Sigmoid colon (tissue), 7 donors: ENCODE measurements around the gene ICA1L. TPM values are rescaled to one million over a fixed set of nuclear protein-coding genes. Genes with fewer than 3 reads are reported as not detected.

Experiments used
- DNase-seq: peaks from one replicate; pipeline ENCODE4 v3.0.0-alpha.2; 2019
- H3K27ac ChIP-seq, 4 donors: fragments of 200-600 bp; sonication (generic); one replicate each; pipeline ENCODE4 v1.5.1; 2016 to 2019; ENCODE audit warnings: mild to moderate bottlenecking in 1 of 4
- H3K27me3 ChIP-seq, 3 donors: fragments of 200-600 bp; sonication (generic); one replicate each; pipeline ENCODE4 v1.5.1; 2019; ENCODE audit warnings: mild to moderate bottlenecking in 1 of 3
- H3K36me3 ChIP-seq, 4 donors: fragments of 200-600 bp; sonication (generic); one replicate each; pipeline ENCODE4 v1.5.1; 2016 to 2019
- H3K4me1 ChIP-seq, 4 donors: fragments of 200-600 bp; sonication (generic); one replicate each; pipeline ENCODE4 v1.5.1; 2017 to 2019
- H3K4me3 ChIP-seq, 4 donors: fragments of 200-600 bp; sonication (generic); one replicate each; pipeline ENCODE4 v1.5.1; 2017 to 2019; ENCODE audit warnings: mild to moderate bottlenecking in 2 of 4, moderate library complexity in 1 of 4
- H3K9me3 ChIP-seq, 4 donors: fragments of 200-600 bp in 3 of 4; sonication (generic) in 3 of 4; one replicate each; pipeline versions ENCODE4 v1.5.1 to v1.6.1; 2013 to 2019
- CTCF ChIP-seq, 4 experiments: fragments of 450-650 bp in 3 of 4; fragments of 200-600 bp in 1 of 4; IDR thresholded peaks; one replicate each; pipeline ENCODE4 v1.5.1; 2016 to 2019; ENCODE audit warnings: antibody characterized with exemption in 4 of 4, mild to moderate bottlenecking in 3 of 4, moderate library complexity in 2 of 4
- EP300 ChIP-seq, 4 donors: sonication (generic); formaldehyde crosslinking; IDR thresholded peaks; one replicate each; pipeline ENCODE4 v1.6.1; 2017; ENCODE audit warnings: antibody characterized with exemption in 4 of 4
- POLR2A ChIP-seq, 2 donors: fragments of 450-650 bp; IDR thresholded peaks; one replicate each; pipeline ENCODE4 v1.6.1; 2016; ENCODE audit warnings: antibody characterized with exemption in 2 of 2, mild to moderate bottlenecking in 2 of 2, moderate library complexity in 2 of 2
- POLR2AphosphoS5 ChIP-seq, 4 donors: sonication (generic); formaldehyde crosslinking; IDR thresholded peaks; one replicate each; pipeline ENCODE4 v1.6.1; 2017; ENCODE audit warnings: antibody characterized with exemption in 4 of 4
- WGBS, 2 donors: extraction: QIAGEN DNeasy Blood & Tissue Kit; methylation state at CpG; one replicate each; pipeline ENCODE4 v1.1.7; 2013; 5-methylcytosine and 5-hydroxymethylcytosine counted together
- intact Hi-C: fragments of 100-400 bp; cut with DNase I; formaldehyde crosslinking; loops from one replicate; pipeline ENCODE4 v1.15.1; 2023
- polyA plus RNA-seq, 3 donors: library from polyadenylated mRNA; stranded (reverse); fragments of 200-250 nt; gene quantifications; one replicate each; pipeline ENCODE4 v1.2.3, GENCODE V29; 2013
- total RNA-seq, 4 donors: library from RNA; depleted of rRNA; stranded (reverse); fragments of >200 nt; gene quantifications; one replicate each; pipeline ENCODE4 v1.1.0, GENCODE V29; 2016
- donor health status: healthy with polysubstance abuse.
- donor health status: Bipolar disorder and iron deficiency.
- donor health status: healthy.

ICA1L gene
- total and polyA plus RNA-seq, 7 donors, result 0.46 to 28.8 (median 15.7) TPM

- 61 to 84% methylated on average over 6 of the region's 6 CpGs for WGBS, 2 donors
- H3K9me3 ChIP-seq, result no peaks in the 10 kb centered on the region
- peaks cover 0 to 18% (median 2%) of the 10 kb centered on the region in 4 donors for H3K36me3 ChIP-seq
- no peak overlapping the region for H3K27ac ChIP-seq
- H3K4me3 ChIP-seq, result no peak overlapping the region
- DNase-seq, result no peak
- TF ChIP-seq CTCF (IDR thresholded peaks at IDR 0.05), result no peak
- TF ChIP-seq POLR2A (IDR thresholded peaks at IDR 0.05), result no peak
- TF ChIP-seq POLR2AphosphoS5 (IDR thresholded peaks at IDR 0.05), result no peak
- no peaks in the 10 kb centered on the region for H3K27me3 ChIP-seq
- H3K4me1 ChIP-seq, result peaks cover 0 to 12% (median 0%) of the 10 kb centered on the region in 4 donors
- intact Hi-C loops, result no loop called here
These were observed 98.1 kb downstream of the ICA1L start for GRCh38 chr2:202773301-202773973.

GRCh38 chr2:202771741-202772460 lies 99.7 kb downstream of the ICA1L start:
- no peak overlapping the region for H3K4me3 ChIP-seq
- peaks cover 0 to 12% (median 0%) of the 10 kb centered on the region in 4 donors for H3K4me1 ChIP-seq
- intact Hi-C loops, result no loop called here
- 68 to 78% methylated on average over 7 of the region's 7 CpGs for WGBS, 2 donors
- TF ChIP-seq EP300 (IDR thresholded peaks at IDR 0.05), result no peak
- no peak for TF ChIP-seq CTCF (IDR thresholded peaks at IDR 0.05)
- no peak for TF ChIP-seq POLR2A (IDR thresholded peaks at IDR 0.05)
- peak in 3 of 4 donors; percentile 9 to 39 (median 32) for TF ChIP-seq POLR2AphosphoS5 (IDR thresholded peaks at IDR 0.05)
- DNase-seq, result no peak
- no peaks in the 10 kb centered on the region for H3K27me3 ChIP-seq
- no peak overlapping the region for H3K27ac ChIP-seq
- H3K9me3 ChIP-seq, result no peaks in the 10 kb centered on the region
- H3K36me3 ChIP-seq, result peaks cover 0 to 13% (median 0%) of the 10 kb centered on the region in 4 donors

- Histone ChIP-seq H3K4me1 (peaks cover 0 to 12% (median 0%) of the 10 kb centered on the region in 4 donors), H3K9me3 (no peaks in the 10 kb centered on the region), H3K27ac (no peak overlapping the region), H3K36me3 (peaks cover 0 to 13% (median 0%) of the 10 kb centered on the region in 4 donors), H3K4me3 (no peak overlapping the region), H3K27me3 (no peaks in the 10 kb centered on the region)
- WGBS, 2 donors, result 83 to 85% methylated on average over 1 of the region's 1 CpG
- intact Hi-C loops, result no loop called here
- no peak for TF ChIP-seq CTCF (IDR thresholded peaks at IDR 0.05)
- no peak for TF ChIP-seq POLR2AphosphoS5 (IDR thresholded peaks at IDR 0.05)
- TF ChIP-seq EP300 (IDR thresholded peaks at IDR 0.05), result no peak
- TF ChIP-seq POLR2A (IDR thresholded peaks at IDR 0.05), result no peak
- DNase-seq, result no peak
These were observed 100.2 kb downstream of the ICA1L start for GRCh38 chr2:202771336-202771735.

GRCh38 chr2:202769201-202769600 lies 102.4 kb downstream of the ICA1L start:
- intact Hi-C loops, result no loop called here
- Histone ChIP-seq H3K27ac (no peak overlapping the region), H3K27me3 (no peaks in the 10 kb centered on the region), H3K4me1 (peaks cover 0 to 26% (median 3%) of the 10 kb centered on the region in 4 donors), H3K36me3 (peaks cover 0 to 5% (median 0%) of the 10 kb centered on the region in 4 donors), H3K9me3 (no peaks in the 10 kb centered on the region), H3K4me3 (no peak overlapping the region)
- no peak for DNase-seq
- TF ChIP-seq POLR2A (IDR thresholded peaks at IDR 0.05) (no peak), POLR2AphosphoS5 (IDR thresholded peaks at IDR 0.05) (no peak), EP300 (IDR thresholded peaks at IDR 0.05) (no peak), CTCF (IDR thresholded peaks at IDR 0.05) (no peak)
